NCI-H2107 (cell line): Measurements from ENCODE around the gene SLC66A1.

ENCODE experiments used
- DNase-seq: peaks from one replicate; lab custom pipeline; 2025; lab: John Stamatoyannopoulos, UW

Gene SLC66A1

DNA sequence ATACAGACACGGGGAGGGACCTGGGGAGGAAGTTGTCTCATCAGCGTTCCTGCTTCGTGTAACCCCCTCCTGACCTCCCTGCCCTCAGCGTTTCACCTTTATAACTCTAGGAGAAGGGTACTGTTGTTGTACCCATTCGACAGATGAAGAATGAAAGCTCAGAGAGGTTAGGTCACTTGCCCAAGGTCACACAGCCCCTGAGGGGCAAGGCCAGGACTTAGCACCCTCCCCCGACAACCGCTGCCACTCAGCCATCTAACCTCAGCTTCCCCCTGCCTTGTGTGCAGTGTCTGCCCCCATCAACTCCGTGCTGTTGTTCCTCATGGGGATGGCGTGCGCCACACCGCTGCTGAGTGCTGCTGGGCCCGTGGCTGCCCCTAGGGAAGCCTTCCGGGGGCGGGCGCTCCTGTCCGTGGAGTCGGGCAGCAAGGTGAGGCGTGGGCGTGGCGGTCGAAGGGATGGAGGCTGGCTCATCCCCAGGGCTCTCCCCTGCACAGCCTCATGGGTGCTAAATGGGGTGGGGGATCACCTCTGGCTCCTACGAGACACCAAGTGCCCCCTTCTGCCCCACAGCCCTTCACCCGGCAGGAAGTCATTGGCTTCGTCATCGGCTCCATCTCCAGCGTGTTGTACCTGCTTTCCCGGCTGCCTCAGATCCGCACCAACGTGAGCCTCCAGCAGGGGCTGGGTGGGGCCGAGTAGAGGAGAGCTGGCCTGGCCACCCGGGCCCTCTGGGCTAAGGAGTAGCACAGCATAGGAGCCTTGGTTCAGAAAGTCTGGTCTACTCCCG, 14.0 kb downstream of the SLC66A1 start:
- DNase-seq: no peak

DNA sequence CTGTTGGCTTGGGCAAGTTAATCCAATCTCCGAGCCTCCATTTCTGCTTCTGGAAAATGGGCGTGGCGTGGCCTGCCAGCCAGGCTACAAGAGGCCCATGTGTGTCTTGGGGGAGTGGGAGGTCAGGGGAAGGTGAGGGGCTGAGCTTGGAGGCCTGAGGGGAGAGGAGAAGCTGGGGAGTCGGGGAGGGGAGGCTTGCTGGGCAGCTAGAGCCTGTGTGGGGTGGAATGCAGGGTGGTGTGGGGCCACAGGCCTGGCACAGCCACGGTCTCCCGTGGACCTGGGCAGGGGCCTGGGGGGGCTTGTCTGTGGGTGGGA, 14.6 kb downstream of the SLC66A1 start:
- DNase-seq: no peak

DNA sequence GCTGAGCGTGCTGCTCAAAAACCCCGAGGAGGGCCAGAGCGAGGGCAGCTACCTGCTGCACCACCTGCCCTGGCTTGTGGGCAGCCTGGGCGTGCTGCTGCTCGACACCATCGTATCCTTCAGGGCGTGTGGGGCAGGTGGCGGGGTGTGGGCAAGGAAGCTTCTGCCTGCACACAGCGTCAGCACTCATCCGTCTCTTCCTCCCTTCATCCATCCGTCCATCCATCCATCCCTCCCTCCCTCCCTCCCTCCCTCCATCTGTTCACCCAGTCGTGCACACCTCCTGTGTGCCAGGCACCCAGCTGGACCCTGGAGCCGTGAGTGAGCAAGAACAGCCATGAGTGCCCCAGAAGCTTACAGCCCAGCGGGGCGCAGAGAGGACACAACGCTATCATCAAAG, 15.2 kb downstream of the SLC66A1 start:
- DNase-seq: no peak

DNA sequence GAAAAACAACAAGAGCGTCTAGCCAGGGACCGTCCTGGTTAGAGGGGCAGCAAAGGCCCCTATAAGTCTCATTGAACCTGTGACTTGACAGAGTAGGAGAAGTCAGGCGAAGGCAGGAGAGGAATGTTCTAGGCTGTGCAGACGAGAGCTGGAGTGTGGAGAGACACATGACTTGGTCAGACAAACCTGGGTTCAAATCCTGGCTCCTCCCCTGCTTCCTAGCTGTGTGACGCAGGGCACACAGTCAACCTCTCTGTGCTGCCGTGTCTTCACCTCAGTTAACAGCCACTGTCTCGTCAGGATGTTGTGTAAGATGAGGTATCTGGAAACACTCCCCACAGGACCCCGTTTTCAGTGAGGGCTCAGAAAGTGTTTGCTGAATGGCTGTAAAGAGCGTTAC, 15.6 kb downstream of the SLC66A1 start:
- no peak for DNase-seq

DNA sequence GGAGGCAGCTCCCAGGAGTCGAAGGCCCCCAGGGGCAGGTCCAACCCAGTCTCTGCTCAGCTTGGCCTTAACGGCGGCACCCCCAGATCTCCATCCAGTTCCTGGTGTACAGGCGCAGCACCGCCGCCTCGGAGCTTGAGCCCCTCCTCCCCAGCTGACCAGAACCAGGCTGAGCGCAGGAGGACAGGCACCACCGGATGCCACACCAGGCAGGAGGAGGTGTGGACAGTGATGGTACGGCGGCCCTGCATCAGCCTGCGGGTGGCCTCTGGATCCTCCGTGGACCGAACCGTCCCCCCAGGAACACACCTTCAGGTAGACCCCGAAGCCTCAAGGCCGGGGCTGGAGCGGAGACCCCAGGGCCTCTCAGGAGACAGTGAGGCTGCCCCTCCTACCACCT, 16.4 kb downstream of the SLC66A1 start:
- DNase-seq: no peak

DNA sequence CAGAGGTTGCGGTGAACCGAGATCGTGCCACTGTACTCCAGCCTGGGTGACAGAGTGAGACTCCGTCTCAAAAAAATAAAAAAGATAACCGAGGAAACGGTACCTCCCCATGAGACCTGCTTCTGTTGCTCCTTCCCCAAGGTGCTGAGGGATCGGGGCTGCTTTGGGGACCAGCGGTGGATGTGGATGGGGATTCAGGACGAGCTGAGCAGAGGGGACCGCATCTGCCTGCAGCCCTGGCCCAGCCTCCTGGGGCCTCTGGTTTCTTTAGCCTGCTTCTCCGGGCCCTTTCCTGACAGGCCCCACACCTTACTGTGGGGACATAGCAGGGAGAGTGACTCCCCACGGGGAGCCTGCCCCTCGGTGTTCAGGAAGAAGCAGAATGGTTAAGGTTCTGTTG, 17.1 kb downstream of the SLC66A1 start:
- no peak for DNase-seq

DNA sequence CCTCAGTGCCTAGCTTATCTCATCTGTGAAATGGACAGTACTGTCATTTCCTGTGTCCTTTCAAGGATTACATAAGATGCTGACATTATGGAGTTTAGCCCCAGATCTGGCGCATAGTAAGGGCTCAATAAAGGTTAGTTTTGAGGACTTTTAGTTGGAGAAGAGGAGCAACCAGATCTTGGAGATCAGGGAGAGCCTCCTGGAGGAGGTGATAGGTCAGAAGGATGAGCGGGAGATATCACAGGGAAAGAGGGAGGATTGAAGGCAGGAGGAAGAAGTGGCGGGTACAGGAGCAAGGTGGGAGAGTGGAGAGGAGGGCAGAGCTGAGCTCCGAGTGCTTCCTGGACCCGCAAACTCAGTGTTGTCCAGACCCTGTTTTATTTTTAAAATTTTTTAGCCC, 17.5 kb downstream of the SLC66A1 start:
- no peak for DNase-seq

DNA sequence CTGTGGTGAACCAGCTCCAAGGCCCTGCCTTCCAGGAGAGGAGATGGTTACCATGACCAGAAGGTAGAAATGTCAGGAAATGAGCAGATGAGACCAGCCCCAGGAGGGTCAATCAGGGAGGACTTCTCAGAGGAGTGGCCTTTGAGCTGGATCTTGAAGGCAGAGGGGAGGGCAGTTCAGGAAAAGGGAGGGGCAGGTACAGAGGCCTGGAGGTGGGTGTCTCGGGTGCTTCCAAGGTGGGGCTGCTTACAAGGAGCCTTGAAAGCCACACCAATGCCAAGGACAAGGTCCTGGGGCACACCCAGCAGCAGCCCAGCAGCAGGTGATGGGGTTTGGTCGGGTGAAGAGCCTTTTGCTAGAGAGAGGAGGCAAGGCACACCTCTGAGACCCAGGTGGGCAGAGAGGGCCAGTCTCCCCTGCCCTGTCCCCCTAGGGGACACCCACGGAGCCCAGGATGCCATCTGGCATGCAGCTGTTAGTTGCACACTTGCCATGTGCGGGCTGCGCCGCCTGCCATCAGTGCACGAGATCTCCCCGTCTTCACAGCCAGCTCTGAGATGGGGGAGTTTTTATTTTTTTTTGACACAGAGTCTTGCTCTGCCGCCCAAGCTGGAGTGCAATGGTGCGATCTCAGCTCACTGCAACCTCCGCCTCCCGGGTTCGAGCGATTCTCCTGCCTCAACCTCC, 18.5 kb downstream of the SLC66A1 start:
- no peak for DNase-seq

DNA sequence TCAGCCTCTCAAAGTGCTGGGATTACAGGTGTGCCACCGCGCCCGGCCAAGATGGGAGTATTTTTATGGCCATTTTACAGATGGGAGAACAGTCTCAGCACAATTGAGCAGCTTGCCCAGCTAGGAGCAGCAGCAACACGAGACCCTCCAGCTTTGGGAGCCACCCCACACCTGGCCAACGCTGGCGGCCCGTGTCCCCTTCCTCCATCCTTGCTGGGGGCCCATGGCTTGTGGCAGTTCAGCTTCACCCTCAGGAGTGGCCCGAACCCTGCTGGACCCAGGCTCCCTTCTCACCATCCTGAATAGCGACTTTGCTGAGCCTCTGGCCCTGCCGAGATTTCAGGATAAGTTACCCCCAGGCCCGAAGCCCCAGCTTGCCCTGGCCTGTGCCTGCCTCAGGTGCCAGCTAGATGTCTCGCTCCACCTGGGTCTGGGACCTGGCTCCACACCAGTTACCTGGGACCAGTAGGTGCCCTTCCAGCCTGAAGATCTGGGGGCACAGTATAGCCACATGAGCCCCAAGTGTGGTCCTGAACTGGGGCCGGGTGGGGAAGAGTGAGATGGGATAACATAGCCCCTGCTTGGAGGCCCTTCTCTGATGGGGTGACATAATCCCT, 19.2 kb downstream of the SLC66A1 start:
- no peak for DNase-seq

DNA sequence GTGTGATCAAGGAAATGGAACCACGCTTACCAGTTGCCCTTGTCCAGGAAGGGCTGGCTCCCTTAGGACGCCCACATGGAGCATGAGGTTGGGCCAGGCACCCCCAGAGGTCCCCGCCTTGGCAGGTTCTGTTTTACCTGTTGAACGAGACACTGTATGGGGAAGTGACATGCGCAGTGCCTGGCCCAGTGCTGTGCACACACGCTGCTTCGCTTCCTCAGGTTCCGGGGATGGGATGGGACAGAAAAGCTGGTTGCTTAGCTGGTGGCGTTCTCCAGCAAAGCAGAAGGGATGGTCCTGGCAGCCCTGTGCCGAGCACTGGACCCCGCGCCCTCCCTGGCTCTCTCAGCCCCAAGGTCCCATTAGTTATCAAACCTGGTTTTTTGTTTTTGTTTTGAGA, 20.7 kb downstream of the SLC66A1 start:
- DNase-seq: no peak

DNA sequence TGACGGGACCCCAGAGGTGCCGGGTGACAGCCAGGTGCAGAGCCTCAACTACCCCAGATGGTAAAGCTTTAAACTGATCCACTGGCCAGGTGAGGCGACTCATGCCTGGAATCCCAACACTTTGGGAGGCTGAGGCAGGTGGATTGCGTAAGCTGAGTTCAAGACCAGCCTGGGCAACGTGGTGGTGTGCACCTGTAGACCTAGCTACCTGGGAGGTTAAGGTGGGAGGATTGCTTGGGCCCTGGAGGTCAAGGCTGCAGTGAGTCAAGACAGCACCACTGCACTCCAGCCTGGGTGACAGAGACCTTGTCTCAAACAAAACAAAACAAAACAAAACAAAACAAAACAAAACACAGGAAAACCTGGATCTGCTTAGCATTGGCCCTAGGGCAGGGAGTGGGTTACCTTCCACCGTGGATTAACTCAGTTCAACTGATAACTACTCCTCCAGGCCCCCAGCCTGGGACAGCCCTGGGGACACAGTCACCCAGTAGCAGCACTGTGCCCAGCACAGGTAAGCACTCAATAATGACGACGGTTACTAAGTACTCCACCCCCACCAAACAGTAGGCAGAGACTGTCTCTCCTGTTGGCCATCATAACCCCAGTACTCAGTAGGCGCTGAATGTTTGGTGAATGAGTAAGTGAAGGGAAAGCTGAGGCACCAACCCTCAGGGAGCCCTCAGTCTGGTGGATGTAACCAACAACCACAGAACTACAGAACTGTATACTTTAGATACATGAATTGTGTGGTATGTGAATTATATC, 21.6 kb downstream of the SLC66A1 start:
- no peak for DNase-seq

DNA sequence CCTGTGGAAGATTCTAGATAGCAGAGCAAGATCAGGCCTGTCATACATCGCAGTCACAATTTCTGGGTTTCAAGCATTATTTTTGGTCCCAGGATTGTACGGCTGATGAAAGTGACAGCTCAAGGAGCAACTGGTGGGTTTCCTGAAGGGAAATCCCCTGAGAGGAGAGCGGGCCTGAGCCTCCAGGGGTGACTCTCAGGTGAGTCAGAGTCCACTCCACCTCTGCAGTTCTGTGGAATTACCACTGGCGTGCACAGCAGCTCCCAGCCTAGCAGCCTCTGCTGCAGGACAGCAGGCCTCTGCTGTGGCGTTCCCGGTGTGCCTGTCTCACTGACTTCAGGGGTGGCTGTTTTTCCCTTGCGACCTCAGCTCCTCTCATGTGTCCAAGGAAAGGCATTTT, 24.4 kb downstream of the SLC66A1 start:
- no peak for DNase-seq

DNA sequence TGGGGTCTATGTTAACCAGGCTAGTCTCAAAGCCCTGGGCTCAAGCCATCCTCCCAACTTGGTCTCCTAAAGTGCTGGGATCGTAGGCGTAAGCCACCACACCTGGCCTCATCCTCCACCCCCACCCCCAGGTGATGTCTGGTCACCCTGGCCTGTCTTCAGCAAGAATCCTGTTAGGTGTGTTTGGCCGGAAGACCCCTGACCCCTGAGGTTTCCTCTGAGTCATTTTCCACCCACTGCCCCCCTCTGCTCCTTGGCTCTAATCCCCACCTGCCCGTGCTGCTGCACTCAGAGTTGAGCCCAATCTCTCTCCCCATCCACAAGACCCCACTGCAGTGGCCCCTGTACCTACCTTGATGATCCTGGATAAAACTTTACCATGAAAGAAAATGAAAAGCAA, 25.2 kb downstream of the SLC66A1 start:
- DNase-seq: no peak

DNA sequence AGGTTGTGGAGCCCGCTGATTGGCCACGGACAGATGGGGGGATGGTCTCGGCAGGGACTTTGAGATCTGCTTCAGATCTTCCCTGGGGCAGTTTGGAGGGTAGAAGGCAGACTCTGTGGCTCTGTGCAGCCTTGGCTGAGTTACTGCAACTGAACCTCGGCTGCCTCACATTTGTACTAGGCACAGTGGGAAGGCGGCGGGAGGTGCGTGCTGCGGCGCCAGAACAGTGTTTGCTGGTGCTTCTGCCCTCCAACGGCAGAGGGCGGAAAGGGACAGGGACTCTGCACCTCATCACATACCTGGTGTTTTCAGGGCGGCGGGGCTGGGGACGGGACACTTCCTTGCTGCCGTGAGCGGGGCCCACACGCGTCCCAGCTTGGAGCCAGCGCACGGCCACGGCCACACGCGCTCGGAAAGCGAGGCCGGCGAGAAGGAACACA, 26.2 kb downstream of the SLC66A1 start:
- DNase-seq: no peak

DNA sequence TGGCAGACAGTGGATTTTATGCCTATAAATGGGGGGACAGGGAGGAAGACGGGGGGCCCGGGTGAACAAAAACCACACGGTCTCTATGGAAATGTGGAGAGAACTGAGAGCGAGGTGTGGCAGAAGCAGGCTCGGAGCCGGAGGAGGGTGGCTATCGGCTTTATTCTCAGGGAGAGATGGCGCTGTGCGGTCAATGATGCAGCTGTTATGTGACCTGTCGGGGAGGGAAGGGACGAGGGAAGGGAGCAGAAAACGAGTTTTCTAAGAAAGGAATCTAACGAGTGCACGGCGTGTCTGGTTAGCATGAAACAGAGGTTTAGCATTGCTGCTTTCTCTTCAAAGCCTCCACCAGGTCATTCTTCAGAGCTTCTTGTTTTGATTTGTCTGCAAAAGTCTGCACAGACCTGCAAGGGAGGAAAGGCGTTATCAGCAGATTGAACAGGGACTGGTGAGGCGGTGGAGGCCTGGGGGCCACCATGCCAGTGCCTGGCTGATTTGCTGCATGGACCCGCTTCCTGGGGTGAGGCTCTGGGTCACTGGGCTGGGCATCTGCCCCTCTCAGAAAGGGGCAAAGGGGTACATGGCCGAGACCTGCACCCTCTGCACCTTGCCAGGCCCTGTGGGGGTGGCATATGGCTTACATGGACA, 27.2 kb downstream of the SLC66A1 start:
- no peak for DNase-seq

DNA sequence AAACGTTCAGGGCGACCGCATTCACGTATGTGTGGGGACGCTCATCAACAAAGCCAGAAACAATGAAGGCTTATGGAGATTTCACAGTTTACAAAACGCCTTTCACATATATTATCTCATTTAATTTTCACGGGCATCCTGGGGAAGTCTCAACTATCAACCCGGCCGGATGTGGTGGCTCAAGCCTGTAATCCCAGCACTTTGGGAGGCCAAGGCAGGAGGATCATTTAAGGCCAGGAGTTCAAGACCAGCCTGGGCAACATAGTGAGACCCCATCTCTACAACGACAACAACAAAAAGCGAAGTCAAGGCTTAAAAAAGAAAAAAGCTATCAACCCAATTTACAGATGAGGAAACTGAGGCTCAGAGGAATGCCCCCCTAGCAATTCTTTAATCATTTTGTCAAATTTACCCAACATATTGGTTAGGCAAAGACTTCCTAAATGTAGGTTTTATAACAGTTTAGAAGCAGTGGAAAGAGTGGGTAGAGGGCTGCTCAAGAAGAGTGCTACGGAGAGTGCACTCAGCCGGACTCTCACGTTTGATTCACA, 28.3 kb downstream of the SLC66A1 start:
- DNase-seq: no peak

DNA sequence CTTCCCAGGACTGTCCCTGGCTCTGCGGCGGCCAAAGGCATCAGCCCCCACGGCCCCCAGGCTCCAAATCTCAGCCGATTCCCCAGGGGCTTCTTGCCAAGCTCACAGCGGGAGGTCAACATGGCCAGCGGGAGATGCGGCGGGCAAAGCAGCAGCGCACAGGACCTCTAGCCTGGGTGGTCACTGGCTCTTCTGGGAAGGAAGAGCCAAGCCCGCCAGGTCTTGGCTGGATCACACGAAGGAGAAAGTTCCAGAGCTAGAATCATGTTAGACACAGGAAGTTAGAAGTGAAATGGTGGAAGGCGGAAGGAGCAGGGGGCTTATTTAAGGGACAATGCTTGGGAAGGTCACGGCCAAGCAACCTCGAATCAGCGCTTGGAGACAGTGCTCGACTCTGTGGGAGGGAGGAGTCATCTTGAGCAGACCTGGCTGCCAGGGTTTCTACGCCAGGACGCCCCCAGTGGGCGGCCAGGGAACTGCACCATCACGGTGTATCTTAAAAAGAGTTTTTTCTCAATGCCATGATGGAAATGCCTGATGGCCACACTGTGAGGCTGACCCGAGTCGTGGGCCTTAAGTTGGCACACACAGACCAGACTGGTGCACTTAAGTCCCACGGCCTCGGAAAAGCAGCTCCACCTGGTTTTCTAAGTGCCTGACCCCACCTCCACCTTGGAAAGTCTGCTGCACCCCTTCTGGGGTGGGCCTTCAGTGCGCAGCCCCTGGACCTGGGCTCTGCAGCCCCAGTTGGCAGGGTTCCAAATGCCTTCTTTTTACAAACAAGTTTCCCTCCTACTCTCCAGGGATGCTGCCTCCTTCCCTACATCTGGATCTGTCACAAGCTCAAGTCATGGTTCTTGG, 29.3 kb downstream of the SLC66A1 start:
- DNase-seq: no peak

DNA sequence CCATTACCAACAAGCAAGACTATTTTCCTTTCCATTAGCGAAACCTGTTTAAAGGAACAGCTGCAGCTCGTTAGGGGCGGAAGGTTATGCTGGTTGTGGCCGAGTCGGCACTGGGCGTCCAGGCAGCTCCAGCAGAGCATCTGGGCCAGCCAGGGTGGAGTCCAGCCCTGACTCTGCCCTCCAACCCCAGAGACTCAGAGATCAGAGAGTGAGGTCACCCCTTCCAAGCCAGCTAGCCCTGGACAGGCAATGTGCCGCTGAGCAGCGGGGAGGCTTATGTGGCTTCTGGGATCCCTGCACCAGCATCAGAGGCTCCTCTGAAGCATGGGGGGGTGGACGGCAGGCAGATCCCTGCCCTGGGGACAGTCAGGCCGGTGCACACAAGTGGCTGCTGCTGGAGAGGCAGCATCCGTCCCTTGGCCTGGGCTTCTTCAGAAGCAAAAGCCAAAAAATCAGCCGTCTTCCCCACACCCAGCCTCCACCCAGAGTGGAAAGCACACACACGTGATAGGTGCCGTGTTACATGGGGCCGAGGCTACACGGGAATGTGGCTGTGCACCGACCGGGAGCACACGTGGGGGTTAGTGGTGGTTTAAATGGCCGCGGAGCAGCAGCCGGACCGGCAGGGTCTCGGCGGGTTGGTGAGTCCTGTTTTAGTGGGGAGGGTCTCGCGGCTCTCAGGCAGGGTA, 30.1 kb downstream of the SLC66A1 start:
- no peak for DNase-seq

DNA sequence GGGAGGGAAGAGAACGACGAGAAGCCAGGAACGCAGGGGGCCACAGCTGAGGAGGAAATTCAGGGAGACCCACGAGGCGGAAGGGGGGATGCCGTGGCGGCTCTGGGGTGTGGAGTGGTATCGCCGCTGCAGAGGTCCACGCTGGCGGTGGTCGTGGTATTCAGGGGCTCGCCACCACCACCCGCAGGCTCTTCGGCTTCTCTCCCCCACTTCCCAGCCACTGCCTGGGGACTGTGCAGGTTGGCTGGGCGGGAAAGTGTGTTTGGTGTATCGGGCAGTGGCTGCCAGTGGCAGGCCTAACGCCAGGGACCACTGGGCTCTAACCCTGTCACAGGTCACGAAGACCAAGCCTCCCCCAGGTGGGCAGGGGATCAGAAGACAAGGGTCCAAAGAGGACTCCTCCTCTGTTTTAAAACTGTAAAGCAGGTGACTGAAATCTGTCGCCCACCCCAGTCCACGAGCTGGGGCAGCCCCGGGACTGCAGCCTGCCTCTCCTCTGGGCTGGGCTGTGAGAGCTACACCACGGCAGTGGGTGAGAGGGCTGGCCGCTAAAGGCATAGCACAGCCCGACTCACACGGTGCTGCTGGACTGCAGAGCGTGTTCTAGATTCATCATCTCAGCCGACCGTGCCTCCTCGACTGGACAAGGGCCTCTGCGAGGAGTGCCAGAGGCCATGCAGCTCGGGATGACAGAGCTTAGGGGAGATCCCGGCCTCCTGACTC, 30.9 kb downstream of the SLC66A1 start:
- no peak for DNase-seq
